Nephron progenitor cell (in vitro differentiated cells): ENCODE results near the gene KAT2A.
A peak's percentile ranks its signal among the peaks of the same experiment; 100 is the strongest.

Experiments
- DNase-seq: peaks from one replicate; pipeline ENCODE4 v3.0.0; 2021
- H3K27ac Mint-ChIP-seq: 2 replicates; pipeline ENCODE4 v1.8.0; 2021; ENCODE audit warnings: mild to moderate bottlenecking, moderate library complexity, mixed read lengths
- H3K27me3 Mint-ChIP-seq: 2 replicates; pipeline ENCODE4 v1.8.0; 2021; ENCODE audit warnings: mild to moderate bottlenecking, low read depth, mixed read lengths; ENCODE audit not compliant: poor library complexity
- H3K36me3 Mint-ChIP-seq: 2 replicates; pipeline ENCODE4 v1.8.0; 2021; ENCODE audit warnings: low read depth, mixed read lengths
- H3K4me1 Mint-ChIP-seq: 2 replicates; pipeline ENCODE4 v1.8.0; 2021; ENCODE audit warnings: mixed read lengths
- H3K4me3 Mint-ChIP-seq: 2 replicates; pipeline ENCODE4 v1.8.0; 2021; ENCODE audit warnings: mild to moderate bottlenecking, moderate library complexity, mixed read lengths
- H3K9me3 Mint-ChIP-seq: 2 replicates; pipeline ENCODE4 v1.8.0; 2021; ENCODE audit warnings: mild to moderate bottlenecking, moderate library complexity, mixed read lengths
- CTCF ChIP-seq: fragments of 200-600 bp; sonication (generic); IDR thresholded peaks from 2 replicates; pipeline ENCODE4 v1.5.0; 2021; ENCODE audit warnings: antibody characterized with exemption

KAT2A gene

DNA sequence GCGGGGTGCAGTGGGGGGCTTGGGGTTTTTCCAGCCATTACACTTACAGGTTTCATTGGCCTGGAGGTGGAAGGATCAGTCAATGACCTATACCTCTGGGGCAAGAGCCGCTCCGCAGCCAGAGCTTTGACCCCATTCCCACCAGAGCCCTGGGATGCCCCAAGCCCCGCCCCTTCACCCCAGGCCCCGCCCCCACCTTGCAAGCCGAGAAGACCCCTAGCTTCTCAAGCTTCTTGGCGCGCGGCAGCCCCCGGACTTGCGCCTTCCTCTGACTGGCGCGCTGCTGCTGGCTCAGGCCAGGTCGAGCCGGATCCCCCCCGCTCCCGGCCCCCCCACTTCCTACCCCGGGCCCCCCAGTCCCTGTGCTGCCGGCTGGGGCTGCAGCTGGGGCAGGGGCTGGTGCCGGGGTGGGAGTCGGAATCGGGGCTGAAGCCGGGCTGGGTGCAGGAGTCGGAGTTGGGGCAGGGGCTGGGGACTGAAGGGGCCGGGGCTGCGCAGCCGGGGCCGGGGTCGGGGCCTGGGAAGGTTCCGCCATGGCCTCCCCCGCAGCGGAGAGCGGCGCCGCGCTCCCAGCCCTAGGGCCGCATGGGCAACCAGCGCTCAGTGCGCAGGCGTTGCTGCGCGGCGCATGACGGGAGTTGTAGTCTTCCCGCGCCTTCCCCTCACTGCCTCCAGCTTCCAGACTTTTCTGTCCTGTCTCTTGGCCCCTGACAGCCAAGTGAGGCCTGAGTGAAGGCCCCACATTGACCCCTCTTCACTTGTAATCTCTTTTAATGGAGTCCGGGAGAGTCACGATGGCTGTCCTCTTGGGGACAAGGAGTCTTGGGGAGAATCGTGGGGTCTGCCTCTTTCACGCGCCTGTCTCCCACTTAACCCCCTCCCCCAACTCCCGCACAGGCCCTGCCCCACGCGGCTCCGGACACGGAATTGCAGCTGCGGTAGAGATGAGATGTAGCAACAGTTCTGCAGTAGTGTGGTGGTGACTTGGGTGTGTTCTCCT, at the start of gene KAT2A:
TSS of gene KAT2A (minus strand) at position 598 of the 1,000 bp plus-strand sequence. CDS start at position 535, 63 bp downstream.
- Mint-ChIP-seq H3K27ac (no peak within 1 kb of the TSS), H3K36me3 (peaks cover 27% of the 10 kb centered on the region), H3K9me3 (no peaks in the 10 kb centered on the region), H3K4me3 (peak within 1 kb of the TSS; percentile 77), H3K27me3 (no peaks in the 10 kb centered on the region), H3K4me1 (peaks cover 40% of the 10 kb centered on the region)
- TF ChIP-seq CTCF: no peak
- DNase-seq: peak; percentile 83

DNA sequence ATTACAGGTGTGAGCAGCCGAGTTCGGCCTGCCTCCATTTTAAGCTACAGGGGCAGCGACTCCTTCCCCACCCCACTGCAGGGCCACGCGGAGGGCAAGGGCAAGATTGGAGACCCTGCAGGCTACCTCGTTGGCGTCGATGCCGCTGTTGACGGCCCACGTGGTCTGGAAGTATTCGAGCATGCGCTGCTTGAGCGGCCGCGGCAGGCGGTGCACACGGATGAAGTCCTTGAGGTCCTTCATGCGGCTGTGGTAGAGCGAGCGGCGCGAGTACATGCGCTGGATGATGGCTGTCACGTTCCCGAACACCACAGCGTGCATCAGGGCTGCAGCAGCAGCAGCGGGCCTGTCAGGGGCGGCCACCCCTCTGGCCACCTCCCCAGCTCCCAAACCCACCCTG, 48.2 kb upstream of the KAT2A start:
- TF ChIP-seq CTCF: no peak
- H3K4me1 Mint-ChIP-seq: no peaks in the 10 kb centered on the region
- H3K27ac Mint-ChIP-seq: no peak overlapping the region
- H3K9me3 Mint-ChIP-seq: no peaks in the 10 kb centered on the region
- H3K4me3 Mint-ChIP-seq: no peak overlapping the region
- DNase-seq: no peak
- no peaks in the 10 kb centered on the region for H3K36me3 Mint-ChIP-seq
- H3K27me3 Mint-ChIP-seq: peaks cover 40% of the 10 kb centered on the region

DNA sequence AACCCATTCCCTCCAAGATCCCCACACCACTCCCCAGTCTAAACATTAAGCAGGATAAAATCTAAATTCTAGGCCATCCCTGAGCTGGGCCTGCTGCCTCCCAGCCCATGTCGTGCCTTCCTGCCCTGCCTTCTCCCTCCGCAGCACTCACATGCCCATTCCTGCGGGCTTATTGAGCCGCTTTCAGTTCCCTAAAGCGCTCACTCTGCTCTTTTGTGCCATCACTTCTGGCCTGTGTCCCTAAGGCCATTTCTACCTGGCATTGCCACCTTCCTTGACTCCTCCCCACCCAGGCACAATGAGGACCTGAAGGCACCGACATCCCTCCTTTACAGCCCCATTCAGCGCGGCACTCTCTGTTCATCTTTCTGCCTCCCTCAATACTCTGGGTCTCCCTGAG, 46.6 kb upstream of the KAT2A start:
- peak overlapping the region; percentile 19 for H3K27ac Mint-ChIP-seq
- peaks cover 34% of the 10 kb centered on the region for H3K27me3 Mint-ChIP-seq
- H3K36me3 Mint-ChIP-seq: no peaks in the 10 kb centered on the region
- peaks cover 8% of the 10 kb centered on the region for H3K4me1 Mint-ChIP-seq
- no peak for TF ChIP-seq CTCF
- no peaks in the 10 kb centered on the region for H3K9me3 Mint-ChIP-seq
- no peak overlapping the region for H3K4me3 Mint-ChIP-seq
- DNase-seq: no peak

- no peaks in the 10 kb centered on the region for H3K9me3 Mint-ChIP-seq
- no peaks in the 10 kb centered on the region for H3K36me3 Mint-ChIP-seq
- H3K27me3 Mint-ChIP-seq: peaks cover 24% of the 10 kb centered on the region
These were observed 45.1 kb upstream of the KAT2A start for GRCh38 chr17:42166196-42166763.

DNA sequence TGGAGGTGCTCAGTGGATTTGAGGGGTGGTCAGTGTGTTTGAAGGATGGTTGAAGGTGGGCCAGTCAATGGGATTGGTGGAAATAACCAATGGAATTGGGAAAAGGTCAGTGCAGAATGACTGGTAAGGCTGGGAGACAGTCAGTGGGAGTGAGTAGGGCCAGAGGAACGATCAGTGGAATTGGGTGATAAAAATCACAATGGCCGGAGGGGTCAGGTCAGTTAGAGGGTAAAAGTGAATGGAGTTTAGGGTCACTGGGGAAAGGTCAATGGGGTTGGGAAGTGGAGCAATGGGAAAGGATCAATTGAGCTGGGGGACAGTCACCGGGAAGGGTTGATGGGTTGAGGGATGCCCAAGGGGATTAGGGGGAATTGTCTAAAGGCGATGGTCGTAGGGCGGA, 44.6 kb upstream of the KAT2A start:
- DNase-seq: no peak
- Mint-ChIP-seq H3K9me3 (no peaks in the 10 kb centered on the region), H3K36me3 (no peaks in the 10 kb centered on the region), H3K4me1 (peaks cover 14% of the 10 kb centered on the region), H3K27ac (no peak overlapping the region), H3K27me3 (peaks cover 20% of the 10 kb centered on the region), H3K4me3 (no peak overlapping the region)
- TF ChIP-seq CTCF: no peak

More at GRCh38 chr17:42166196-42166763, 45.1 kb upstream of the KAT2A start:
- H3K27ac Mint-ChIP-seq: no peak overlapping the region
- H3K4me3 Mint-ChIP-seq: no peak overlapping the region
- H3K4me1 Mint-ChIP-seq: peaks cover 12% of the 10 kb centered on the region
- no peak for DNase-seq
- TF ChIP-seq CTCF: no peak
